Measurements from ENCODE around the gene ACTMAP.

The ACTMAP gene

GRCh38 chr19:40718774-40719391 lies 31.4 kb downstream of the ACTMAP start:
- DNase-seq (ENCODE audit: low spot score): peak; percentile 41

GRCh38 chr19:40717880-40718773 lies 32.1 kb downstream of the ACTMAP start:
- DNase-seq (ENCODE audit: low spot score): no peak

GRCh38 chr19:40717325-40717879 lies 32.9 kb downstream of the ACTMAP start:
- DNase-seq (ENCODE audit: low spot score): no peak

- DNase-seq (ENCODE audit: low spot score): peak; percentile 96
Measured at GRCh38 chr19:40716482-40717324, 33.6 kb downstream of the ACTMAP start, which contains the start of the genes COQ8B and ITPKC. Gene COQ8B, minus strand, starts transcription at chr19:40716886. Its CDS starts 2,254 bp downstream, at chr19:40714632. Gene ITPKC, plus strand, starts transcription at chr19:40717112. Its CDS starts 24 bp downstream, at chr19:40717136.

GRCh38 chr19:40716031-40716481 lies 34.2 kb downstream of the ACTMAP start:
- peak; percentile 72 for DNase-seq (ENCODE audit: low spot score)

DNA sequence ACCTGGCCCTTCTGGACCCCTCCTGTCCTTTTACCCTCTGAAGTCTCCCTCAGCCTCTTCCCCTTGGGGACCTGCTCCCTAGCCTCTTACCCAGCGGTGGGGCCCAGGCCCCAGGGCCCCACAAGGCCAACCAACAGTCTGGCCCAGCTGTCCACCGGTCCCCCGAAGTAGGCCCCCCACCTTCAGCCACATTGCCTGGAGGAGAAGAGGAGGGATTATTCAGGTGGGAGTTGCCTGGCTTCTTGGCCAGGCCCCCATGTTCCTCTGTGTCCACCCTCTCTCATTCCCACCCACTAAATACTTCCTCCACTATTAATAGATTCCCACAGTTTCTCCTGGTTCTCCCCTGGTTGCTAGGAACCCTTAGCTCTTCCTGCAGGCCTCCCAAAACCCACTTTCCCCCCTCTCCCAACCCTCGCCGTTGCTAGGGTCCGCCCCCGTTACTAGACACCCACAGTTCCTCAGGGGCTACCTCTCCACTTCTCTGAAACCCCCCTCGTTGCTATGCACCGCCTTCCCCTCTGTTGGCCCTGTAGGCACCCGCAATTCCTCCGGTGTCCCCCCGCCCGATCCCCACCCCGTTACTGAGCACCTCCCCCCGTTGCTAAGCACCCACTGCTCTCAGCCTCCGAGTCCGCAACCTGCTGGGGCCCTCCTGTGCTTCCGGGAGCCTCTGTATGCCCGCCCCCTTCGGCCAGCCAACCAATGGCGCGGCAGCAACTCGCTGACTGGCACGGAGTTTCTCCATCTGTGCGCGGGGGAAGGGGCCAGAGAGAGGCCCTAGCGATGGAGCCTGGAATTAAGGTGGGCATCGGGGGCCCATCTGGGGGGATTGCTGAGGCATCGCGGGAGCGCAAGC lies 35.6 kb downstream of the ACTMAP start:
- peak; percentile 96 for DNase-seq (ENCODE audit: low spot score)

DNA sequence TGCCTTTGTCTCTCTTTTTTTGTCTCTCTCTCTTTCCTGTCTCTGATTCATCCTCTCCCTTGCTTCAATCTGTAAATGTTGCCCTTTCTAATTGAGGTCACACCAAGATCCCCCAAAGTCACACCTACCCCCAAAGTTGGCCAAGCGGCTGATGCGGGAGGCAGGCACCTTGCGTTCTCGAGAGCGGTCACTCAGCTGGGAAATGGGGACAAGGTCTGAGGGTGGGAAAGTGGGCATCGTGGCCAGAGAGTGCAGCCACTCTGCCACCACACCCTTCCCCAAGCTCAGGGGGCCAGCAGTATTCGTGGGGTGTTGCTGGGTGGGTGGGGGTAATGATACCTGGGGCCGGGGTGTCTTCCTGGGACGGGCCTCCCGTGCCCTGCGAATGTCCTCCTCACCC lies 36.3 kb downstream of the ACTMAP start:
- DNase-seq (ENCODE audit: low spot score): no peak

DNA sequence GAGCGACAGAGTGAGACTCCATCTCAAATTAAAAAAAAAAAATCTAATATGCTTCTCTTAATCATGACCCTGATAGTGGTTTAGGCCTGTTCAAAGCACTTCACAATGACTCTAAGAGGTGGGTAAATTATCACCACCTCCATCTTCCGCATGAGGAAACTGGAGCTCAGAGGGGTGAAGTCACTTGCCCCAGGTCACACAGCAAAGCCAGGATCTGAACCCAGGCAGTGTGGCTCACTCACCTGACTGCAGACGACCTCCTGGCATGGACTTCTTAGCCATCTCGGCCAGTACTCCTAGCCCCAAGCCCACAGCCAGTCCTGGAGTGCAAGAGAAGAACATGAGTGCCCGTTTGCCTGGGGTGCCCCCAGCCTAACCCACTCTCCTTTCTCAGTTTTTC lies 40.5 kb downstream of the ACTMAP start:
- no peak for DNase-seq (ENCODE audit: low spot score)

- no peak for DNase-seq (ENCODE audit: low spot score)
Measured at GRCh38 chr19:40707615-40708014, 42.7 kb downstream of the ACTMAP start.

GRCh38 chr19:40705950-40706619 lies 44.2 kb downstream of the ACTMAP start:
- no peak for DNase-seq (ENCODE audit: low spot score)

- DNase-seq (ENCODE audit: low spot score): no peak
Measured at GRCh38 chr19:40705362-40705651, 45.0 kb downstream of the ACTMAP start.

DNA sequence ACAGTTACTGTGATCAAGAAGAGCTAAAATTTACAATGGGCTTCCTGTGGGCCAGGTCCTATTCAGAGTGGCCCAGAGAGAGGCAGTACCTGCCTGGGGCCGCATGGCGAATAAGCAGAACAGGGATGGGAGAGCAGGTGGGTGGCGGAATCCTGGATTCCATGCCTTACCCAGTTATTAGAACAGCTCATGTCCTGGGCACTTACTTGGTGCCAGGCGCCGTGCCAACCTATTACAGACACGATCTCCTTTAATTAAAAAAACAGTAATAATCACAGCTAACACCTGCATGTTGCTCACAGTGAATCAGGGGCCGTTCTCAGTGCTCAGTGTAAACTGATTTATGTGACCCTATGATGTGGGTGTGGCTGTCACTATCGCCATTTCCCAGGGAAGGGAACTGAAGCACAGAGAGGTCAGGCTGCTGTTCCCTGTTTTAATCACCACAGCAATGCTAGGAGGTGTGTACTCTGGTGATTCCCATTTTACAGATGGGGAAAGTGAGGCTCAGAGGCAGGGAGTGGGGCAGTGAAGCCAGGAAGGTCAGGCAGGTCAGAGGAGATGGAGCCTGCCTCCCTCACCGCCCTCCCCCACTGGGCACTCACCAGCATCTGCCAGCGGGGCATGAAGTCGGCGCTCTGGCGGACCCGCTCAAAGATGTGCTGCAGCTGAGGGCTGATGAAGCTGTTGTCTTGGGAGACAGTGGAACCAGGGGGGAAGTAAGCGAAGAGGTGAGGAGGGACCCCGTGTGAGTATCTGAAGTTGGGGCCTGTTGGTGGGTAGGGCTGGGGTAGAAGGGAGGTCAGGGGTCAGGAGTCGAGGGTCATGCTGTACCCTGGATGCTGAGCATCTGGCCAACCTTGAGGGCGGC lies 45.6 kb downstream of the ACTMAP start:
- no peak for DNase-seq (ENCODE audit: low spot score)

- no peak for DNase-seq (ENCODE audit: low spot score)
Measured at GRCh38 chr19:40703029-40703755, 47.1 kb downstream of the ACTMAP start.

GRCh38 chr19:40702337-40703012 lies 47.8 kb downstream of the ACTMAP start:
- no peak for DNase-seq (ENCODE audit: low spot score)

GRCh38 chr19:40701758-40702157 lies 48.5 kb downstream of the ACTMAP start:
- DNase-seq (ENCODE audit: low spot score): no peak

- DNase-seq (ENCODE audit: low spot score): no peak
Measured at GRCh38 chr19:40700083-40700482, 50.2 kb downstream of the ACTMAP start.

GRCh38 chr19:40697007-40697406 lies 53.3 kb downstream of the ACTMAP start:
- no peak for DNase-seq (ENCODE audit: low spot score)

- DNase-seq (ENCODE audit: low spot score): no peak
Measured at GRCh38 chr19:40695881-40696280, 54.4 kb downstream of the ACTMAP start.
